GM12875 (cell line): ENCODE measurements around the gene ATP11A.

Experiments used
- H3K4me3 ChIP-seq: one replicate; pipeline ENCODE4 v1.5.1; 2011; ENCODE audit warnings: low read depth, low read length, control low read depth
- CTCF ChIP-seq: IDR thresholded peaks from 2 replicates; pipeline ENCODE4 v1.5.1; 2011; ENCODE audit warnings: low read depth, mild to moderate bottlenecking, control low read depth, inconsistent platforms, low read length, moderate library complexity, borderline replicate concordance; ENCODE audit not compliant: insufficient read depth

Gene ATP11A

GRCh38 chr13:112928972-112929782 lies 239.3 kb downstream of the ATP11A start:
- H3K4me3 ChIP-seq: no peak overlapping the region
- no peak for TF ChIP-seq CTCF

GRCh38 chr13:112929783-112930055 lies 239.9 kb downstream of the ATP11A start:
- no peak for TF ChIP-seq CTCF

GRCh38 chr13:112930192-112930591 lies 240.4 kb downstream of the ATP11A start:
- no peak for TF ChIP-seq CTCF
- no peak overlapping the region for H3K4me3 ChIP-seq

More at GRCh38 chr13:112929783-112930055, 239.9 kb downstream of the ATP11A start:
- no peak overlapping the region for H3K4me3 ChIP-seq

GRCh38 chr13:112931028-112931934 lies 241.4 kb downstream of the ATP11A start:
- peak; percentile 36; the same call in 1 of the 2 replicates for TF ChIP-seq CTCF
- H3K4me3 ChIP-seq: no peak overlapping the region

- TF ChIP-seq CTCF: no peak
- H3K4me3 ChIP-seq: no peak overlapping the region
Measured at GRCh38 chr13:112932971-112933370, 243.1 kb downstream of the ATP11A start.

- no peak overlapping the region for H3K4me3 ChIP-seq
- no peak for TF ChIP-seq CTCF
Measured at GRCh38 chr13:112933649-112934048, 243.8 kb downstream of the ATP11A start.
